IMR-90 (cell line): ENCODE results near the gene CD1D. TPM values are rescaled to one million over a fixed set of nuclear protein-coding genes. Genes with fewer than 3 reads are reported as not detected.
A peak's percentile ranks its signal among the peaks of the same experiment; 100 is the strongest.

ENCODE experiments used
- ATAC-seq: fragments of 200-7000 bp; cut with Tn5 transposase; 2 replicates; pipeline ENCODE4 v1.9.1; 2020; ENCODE audit warnings: low read depth, mild to moderate bottlenecking, moderate library complexity
- BruUV-seq: library from RNA; stranded (reverse); fragments of 400-500 nt; replicated peaks from 2 replicates; lab custom pipeline; 2021; lab: Mats Ljungman, UMichigan
- CTCF ChIA-PET: fragments of 300-600 bp; formaldehyde crosslinking; extraction: SDS; loops from one replicate; lab custom pipeline; 2021; ENCODE audit warnings: antibody characterized with exemption; lab: Yijun Ruan, JAX
- POLR2A ChIA-PET: fragments of 300-600 bp; sonication (Branson Sonifier 250); formaldehyde crosslinking; loops from one replicate; lab custom pipeline; 2022; ENCODE audit warnings: antibody characterized with exemption; ENCODE audit not compliant: unreplicated experiment; lab: Charles Lee
- DNase-seq: peaks from one replicate; pipeline ENCODE4 v3.0.0; 2013
- H2AFZ ChIP-seq: replicated peaks from 2 replicates; pipeline ENCODE3; 2013; ENCODE audit warnings: low read length, mild to moderate bottlenecking; ENCODE audit not compliant: poor library complexity
- H2AK5ac ChIP-seq: 2 replicates; pipeline ENCODE4 v1.6.1; 2013; ENCODE audit warnings: low read depth, low read length, inconsistent platforms
- H2AK9ac ChIP-seq: replicated peaks from 2 replicates; pipeline ENCODE3; 2013; ENCODE audit warnings: mild to moderate bottlenecking, low read depth, low read length, moderate library complexity; ENCODE audit not compliant: poor library complexity
- H2BK120ac ChIP-seq: 2 replicates; pipeline ENCODE4 v1.6.1; 2013; ENCODE audit warnings: low read depth, low read length, inconsistent platforms
- H2BK15ac ChIP-seq: 3 replicates; pipeline ENCODE4 v1.6.1; 2013; ENCODE audit warnings: low read depth, low read length, inconsistent platforms
- H2BK20ac ChIP-seq: 2 replicates; pipeline ENCODE4 v1.6.1; 2013; ENCODE audit warnings: low read depth, mild to moderate bottlenecking, inconsistent platforms, low read length, moderate library complexity
- H2BK5ac ChIP-seq: 2 replicates; pipeline ENCODE4 v1.6.1; 2013; ENCODE audit warnings: mild to moderate bottlenecking, low read depth, low read length, inconsistent platforms; ENCODE audit not compliant: poor library complexity, severe bottlenecking
- H3K14ac ChIP-seq: replicated peaks from 2 replicates; pipeline ENCODE4 v1.6.1; 2013; ENCODE audit warnings: low read depth, low read length, inconsistent platforms
- H3K18ac ChIP-seq: 2 replicates; pipeline ENCODE4 v1.6.1; 2013; ENCODE audit warnings: low read depth, low read length, control low read depth
- H3K23ac ChIP-seq: 2 replicates; pipeline ENCODE4 v1.6.1; 2013; ENCODE audit warnings: low read depth, low read length, inconsistent platforms
- H3K27ac ChIP-seq: 2 replicates; pipeline ENCODE4 v1.5.1; 2013; ENCODE audit warnings: mild to moderate bottlenecking, control low read depth, low read length; ENCODE audit not compliant: insufficient read depth
- H3K27me3 ChIP-seq: 2 replicates; pipeline ENCODE4 v1.6.1; 2013; ENCODE audit warnings: low read length; ENCODE audit not compliant: control insufficient read depth, insufficient read depth
- H3K36me3 ChIP-seq: 2 replicates; pipeline ENCODE4 v1.6.1; 2013; ENCODE audit warnings: low read length, mixed read lengths; ENCODE audit not compliant: control insufficient read depth, insufficient read depth
- H3K4ac ChIP-seq: 2 replicates; pipeline ENCODE4 v1.6.1; 2013; ENCODE audit warnings: low read depth, low read length, inconsistent platforms
- H3K4me1 ChIP-seq: 2 replicates; pipeline ENCODE4 v1.6.1; 2013; ENCODE audit warnings: low read length, mixed read lengths; ENCODE audit not compliant: control insufficient read depth, insufficient read depth
- H3K4me2 ChIP-seq: 2 replicates; pipeline ENCODE4 v1.6.1; 2013; ENCODE audit warnings: low read depth, mild to moderate bottlenecking, control low read depth, low read length, moderate library complexity
- H3K4me3 ChIP-seq: 2 replicates; pipeline ENCODE4 v1.5.1; 2013; ENCODE audit warnings: low read depth, mild to moderate bottlenecking, control low read depth, low read length, moderate library complexity; ENCODE audit not compliant: insufficient read depth
- H3K56ac ChIP-seq: 2 replicates; pipeline ENCODE4 v1.6.1; 2013; ENCODE audit warnings: low read length, inconsistent platforms; ENCODE audit not compliant: insufficient read depth; ENCODE audit errors: extremely low read depth
- H3K79me1 ChIP-seq, 2 experiments: 2 replicates each; pipeline ENCODE4 v1.6.1; 2013; ENCODE audit warnings: low read length in 2 of 2, inconsistent platforms in 1 of 2, low read depth in 1 of 2
- H3K9ac ChIP-seq: 2 replicates; pipeline ENCODE4 v1.6.1; 2013; ENCODE audit warnings: low read depth, low read length, control low read depth
- H3K9me1 ChIP-seq: 2 replicates; pipeline ENCODE4 v1.6.1; 2013; ENCODE audit warnings: low read length, inconsistent platforms; ENCODE audit not compliant: insufficient read depth
- H3K9me3 ChIP-seq: 2 replicates; pipeline ENCODE4 v1.6.1; 2013; ENCODE audit warnings: low read length; ENCODE audit not compliant: control insufficient read depth, insufficient read depth
- H4K20me1 ChIP-seq: 2 replicates; pipeline ENCODE4 v1.6.1; 2013; ENCODE audit warnings: low read length, inconsistent platforms; ENCODE audit not compliant: insufficient read depth
- H4K5ac ChIP-seq: 2 replicates; pipeline ENCODE4 v1.6.1; 2013; ENCODE audit warnings: mild to moderate bottlenecking, low read depth, low read length, control low read depth
- H4K8ac ChIP-seq, 2 experiments: 2 replicates each; pipeline ENCODE4 v1.6.1; 2013; ENCODE audit warnings: low read depth in 2 of 2, low read length in 2 of 2, control low read depth in 1 of 2, inconsistent platforms in 1 of 2
- H4K91ac ChIP-seq: 2 replicates; pipeline ENCODE4 v1.6.1; 2013; ENCODE audit warnings: low read depth, low read length, inconsistent platforms; ENCODE audit not compliant: insufficient read depth
- CEBPB ChIP-seq: IDR thresholded peaks from 2 replicates; pipeline ENCODE4 v1.6.1; 2012; ENCODE audit warnings: low read depth, low read length, improper control_type of control experiment
- MAZ ChIP-seq: IDR thresholded peaks from 2 replicates; pipeline ENCODE4 v1.6.1; 2012; ENCODE audit warnings: low read depth, mild to moderate bottlenecking, low read length, improper control_type of control experiment, moderate library complexity, borderline replicate concordance
- SMC3 ChIP-seq: fragments of 150-350 bp; IDR thresholded peaks from 2 replicates; pipeline ENCODE4 v1.6.1; 2016; ENCODE audit warnings: low read depth, mild to moderate bottlenecking, antibody characterized with exemption, low read length, moderate library complexity
- WGBS, 2 experiments: methylation state at CpG; one replicate each; pipeline versions ENCODE4 v1.1.5 to v1.1.7; 2013; ENCODE audit warnings: missing lambda C conversion rate in 2 of 2; ENCODE audit not compliant: insufficient read length in 1 of 2; ENCODE audit errors: extremely low coverage in 2 of 2; 5-methylcytosine and 5-hydroxymethylcytosine counted together
- dilution Hi-C: fragments of 300-500 bp; cut with HindIII; formaldehyde crosslinking; loops from one replicate; pipeline ENCODE4 v1.14.3; 2018; ENCODE audit warnings: low sequenced_read_pairs; ENCODE audit not compliant: unreplicated experiment
- in situ Hi-C: fragments of 300-500 bp; cut with MboI; formaldehyde crosslinking; loops from 3 replicates; pipeline ENCODE4 v1.14.3; 2019; ENCODE audit warnings: low sequenced_read_pairs, inconsistent platforms, mixed read lengths
- intact Hi-C: fragments of 100-400 bp; cut with micrococcal nuclease; formaldehyde crosslinking; loops from 2 replicates; pipeline ENCODE4 v1.10.0; 2022
- polyA plus RNA-seq, 3 experiments: library from polyadenylated mRNA; depleted of rRNA; stranded (reverse); fragments of >200 nt; gene quantifications; 2 replicates each; pipeline ENCODE4 v1.2.3, GENCODE V29; 2012; ENCODE audit warnings: low replicate concordance in 1 of 3
- total RNA-seq: library from RNA; depleted of rRNA; stranded (reverse); fragments of >200 nt; gene quantifications from 2 replicates; pipeline ENCODE4 v1.2.3, GENCODE V29; 2012

CD1D gene
- total and polyA plus RNA-seq, 2 of the 4 experiments (the other 2 are of a cell fraction): not detected

DNA sequence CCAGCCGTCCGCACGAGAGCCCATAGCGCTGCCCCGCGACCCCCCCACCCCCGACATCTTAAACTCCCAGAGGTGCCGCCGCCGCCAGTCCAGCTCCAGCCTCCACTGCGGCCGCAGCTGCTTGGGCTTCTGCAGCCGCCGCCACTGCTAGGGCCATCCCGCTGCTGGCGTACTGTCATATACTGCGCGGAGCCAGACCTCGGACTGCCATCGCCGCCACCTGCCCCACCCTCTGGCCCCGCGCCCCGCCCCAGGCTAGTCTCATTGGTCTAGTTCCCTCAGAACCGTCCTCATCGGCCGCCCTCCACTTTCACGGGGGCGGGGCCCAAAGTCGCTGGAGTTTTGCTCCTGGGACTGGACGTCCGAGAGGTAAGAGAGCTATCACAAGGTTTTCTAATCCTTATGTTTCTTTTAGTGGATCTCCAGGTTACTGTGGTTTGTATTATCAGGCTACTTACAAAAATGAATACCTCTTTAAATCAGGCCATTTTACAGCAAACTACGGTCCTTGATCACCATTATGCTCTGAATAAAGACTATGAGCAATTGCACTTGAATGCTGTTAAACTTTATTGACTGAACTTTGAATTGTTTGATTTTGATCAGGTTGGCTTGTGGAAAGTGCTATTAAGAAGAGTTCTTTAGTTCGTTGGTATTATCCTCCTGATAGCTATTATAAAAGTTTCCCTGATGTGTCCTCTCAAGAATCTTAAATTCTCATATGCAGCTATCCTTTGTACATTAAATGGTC is 2.8 kb upstream of the CD1D start:
- Histone ChIP-seq H3K27me3 (peaks cover 57% of the 10 kb centered on the region), H4K20me1 (no peaks in the 10 kb centered on the region), H3K27ac (no peak overlapping the region), H3K9ac (no peak overlapping the region), H3K79me1 (no peaks in the 10 kb centered on the region), H3K4ac (no peak overlapping the region), H3K4me1 (no peaks in the 10 kb centered on the region), H4K8ac (no peak overlapping the region), H3K23ac (no peak overlapping the region), H3K56ac (no peak overlapping the region), H3K9me1 (no peaks in the 10 kb centered on the region), H4K5ac (no peak overlapping the region), H3K9me3 (no peaks in the 10 kb centered on the region), H3K36me3 (no peaks in the 10 kb centered on the region), H2AK5ac (no peak overlapping the region), H4K91ac (no peak overlapping the region), H2AFZ (no peak overlapping the region), H3K4me3 (peak overlapping the region; percentile 40), H2BK5ac (no peak overlapping the region), H3K4me2 (peak overlapping the region; percentile 95), H2BK20ac (no peak overlapping the region), H2BK15ac (no peak overlapping the region), H2BK120ac (no peak overlapping the region), H3K18ac (no peak overlapping the region), H2AK9ac (no peak overlapping the region), H3K14ac (no peak overlapping the region)
- peak; percentile 30; the same call in 1 of the 2 replicates for TF ChIP-seq MAZ
- no peak for TF ChIP-seq CEBPB
- TF ChIP-seq SMC3: no peak
- dilution Hi-C loops: no loop called here
- BruUV-seq: no TSS peak
- ChIA-PET POLR2A (no interaction called here), CTCF (no interaction called here)
- peak; percentile 31 for DNase-seq
- WGBS, 2 experiments: 0% methylated on average over 4 of the region's 34 CpGs; no CpG with 5 or more reads in 1 of the 2 experiments
- peak; percentile 97 for ATAC-seq
- intact Hi-C loops: no loop called here
- in situ Hi-C loops: no loop called here
